Thyroid gland (tissue), 4 donors: Measurements from ENCODE around the gene DUSP28. TPM values are rescaled to one million over a fixed set of nuclear protein-coding genes. Genes with fewer than 3 reads are reported as not detected.

Experiments used
- DNase-seq, 2 donors: peaks; one replicate each; pipeline ENCODE4 v3.0.0-alpha.2; 2019
- H3K27ac ChIP-seq, 3 donors: fragments of 200-600 bp; sonication (generic); 1 replicate in 2 of 3; 2 replicates in 1 of 3; pipeline ENCODE4 v1.5.1; 2016 to 2019; ENCODE audit warnings: mild to moderate bottlenecking in 1 of 3, moderate library complexity in 1 of 3
- H3K27me3 ChIP-seq: fragments of 200-600 bp; sonication (generic); one replicate; pipeline ENCODE4 v1.5.1; 2019
- H3K36me3 ChIP-seq, 2 donors: fragments of 200-600 bp; sonication (generic); one replicate each; pipeline ENCODE4 v1.5.1; 2016 to 2019
- H3K4me1 ChIP-seq, 2 donors: fragments of 200-600 bp; sonication (generic); one replicate each; pipeline ENCODE4 v1.5.1; 2017 to 2019
- H3K4me3 ChIP-seq, 3 donors: fragments of 200-600 bp; sonication (generic); replicated peaks in 1 of 3; 1 replicate in 2 of 3; 2 replicates in 1 of 3; pipeline ENCODE4 v1.5.1; 2016; ENCODE audit warnings: mild to moderate bottlenecking in 1 of 3
- H3K9me3 ChIP-seq: fragments of 200-600 bp; sonication (generic); one replicate; pipeline ENCODE4 v1.5.1; 2017
- CTCF ChIP-seq, 6 experiments: fragments of 200-600 bp in 3 of 6; fragments of 450-650 bp in 3 of 6; sonication (generic) in 3 of 6; IDR thresholded peaks; one replicate each; pipeline ENCODE4 v1.5.1; 2016 to 2019; ENCODE audit warnings: antibody characterized with exemption in 6 of 6, mild to moderate bottlenecking in 2 of 6, inconsistent platforms in 1 of 6, moderate library complexity in 1 of 6
- POLR2A ChIP-seq, 2 donors: fragments of 450-650 bp; IDR thresholded peaks; one replicate each; pipeline ENCODE4 v1.6.1; 2017; ENCODE audit warnings: antibody characterized with exemption in 2 of 2, mild to moderate bottlenecking in 2 of 2, moderate library complexity in 1 of 2
- WGBS, 2 donors: methylation state at CpG; one replicate each; pipeline ENCODE4 v1.1.5; 2017; 5-methylcytosine and 5-hydroxymethylcytosine counted together
- intact Hi-C: fragments of 100-400 bp; cut with DNase I; formaldehyde crosslinking; loops from one replicate; pipeline ENCODE4 v1.15.1; 2023
- total RNA-seq, 4 donors: library from RNA; depleted of rRNA; stranded (reverse); fragments of >200 nt; gene quantifications; one replicate each; pipeline ENCODE4 v1.2.3, GENCODE V29; 2016

DUSP28 gene
- total RNA-seq, 4 donors from 2014 or later, result 6.6 to 12.5 (median 9.2) TPM

- no peak overlapping the region for H3K4me3 ChIP-seq
- H3K9me3 ChIP-seq, result no peaks in the 10 kb centered on the region
- intact Hi-C loops, result loop anchor here (10.0 kb wide), 1 partner anchor 112 kb away; no protein-coding TSS in a partner anchor
- no peaks in the 10 kb centered on the region for H3K27me3 ChIP-seq
- H3K27ac ChIP-seq, result no peak overlapping the region
- WGBS, 2 donors, result 92% methylated on average over 19 to 20 of the region's 20 CpGs
- peak in 1 of 2 donors; percentile 1 for DNase-seq
- H3K36me3 ChIP-seq, result peaks cover 6 to 13% of the 10 kb centered on the region in 2 donors
- no peak for TF ChIP-seq POLR2A (IDR thresholded peaks at IDR 0.05)
- no peak for TF ChIP-seq CTCF (IDR thresholded peaks at IDR 0.05)
- H3K4me1 ChIP-seq, result peaks cover 0 to 5% of the 10 kb centered on the region in 2 donors
Observed at GRCh38 chr2:240593026-240593702, 33.0 kb downstream of the DUSP28 start.

- H3K4me3 ChIP-seq, result no peak overlapping the region
- intact Hi-C loops, result loop anchor here (10.0 kb wide), 1 partner anchor 111 kb away; no protein-coding TSS in a partner anchor
- DNase-seq, result peak; percentile 0 to 1
- no peaks in the 10 kb centered on the region for H3K9me3 ChIP-seq
- TF ChIP-seq CTCF (IDR thresholded peaks at IDR 0.05), result no peak
- TF ChIP-seq POLR2A (IDR thresholded peaks at IDR 0.05), result no peak
- H3K36me3 ChIP-seq, result peaks cover 13% of the 10 kb centered on the region in 2 donors
- H3K27ac ChIP-seq, result no peak overlapping the region
- no peaks in the 10 kb centered on the region for H3K27me3 ChIP-seq
- WGBS, 2 donors, result 95 to 98% methylated on average over 8 to 15 of the region's 19 CpGs
- H3K4me1 ChIP-seq, result no peaks in the 10 kb centered on the region
Observed at GRCh38 chr2:240593703-240594451, 33.7 kb downstream of the DUSP28 start.

GRCh38 chr2:240594511-240595380 is 34.6 kb downstream of the DUSP28 start:
- Histone ChIP-seq H3K27me3 (no peaks in the 10 kb centered on the region), H3K9me3 (no peaks in the 10 kb centered on the region), H3K27ac (no peak overlapping the region), H3K36me3 (peaks cover 13 to 16% of the 10 kb centered on the region in 2 donors), H3K4me3 (no peak overlapping the region), H3K4me1 (no peaks in the 10 kb centered on the region)
- DNase-seq, result peak; percentile 0
- intact Hi-C loops, result loop anchor here (10.0 kb wide), 1 partner anchor 110 kb away; no protein-coding TSS in a partner anchor
- TF ChIP-seq POLR2A (IDR thresholded peaks at IDR 0.05), result no peak
- TF ChIP-seq CTCF (IDR thresholded peaks at IDR 0.05), result no peak
- WGBS, 2 donors, result 90 to 96% methylated on average over 11 to 29 of the region's 34 CpGs

GRCh38 chr2:240595381-240596079 is 35.4 kb downstream of the DUSP28 start:
- peak; percentile 0 to 1 for DNase-seq
- Histone ChIP-seq H3K4me3 (no peak overlapping the region), H3K9me3 (no peaks in the 10 kb centered on the region), H3K27ac (no peak overlapping the region), H3K4me1 (no peaks in the 10 kb centered on the region), H3K36me3 (peaks cover 13 to 16% of the 10 kb centered on the region in 2 donors), H3K27me3 (no peaks in the 10 kb centered on the region)
- 60 to 80% methylated on average over 7 to 10 of the region's 18 CpGs for WGBS, 2 donors
- TF ChIP-seq POLR2A (IDR thresholded peaks at IDR 0.05), result no peak
- TF ChIP-seq CTCF (IDR thresholded peaks at IDR 0.05), result no peak
- intact Hi-C loops, result loop anchor here (10.0 kb wide), 1 partner anchor 109 kb away; no protein-coding TSS in a partner anchor
